CD4-positive, alpha-beta T cell treated with Interleukin-10 for 1 hour (primary cell): ENCODE measurements around the gene GNG3.
"Not testable (repeated sequence)": the region's sequence is repeated elsewhere in the genome, so short reads cannot be mapped to it uniquely, and the experiment has no call there.

ENCODE experiments used
- DNase-seq: peaks from one replicate; pipeline ENCODE4 v3.0.0-alpha.2; 2020

Gene GNG3

GRCh38 chr11:62688491-62688890 is 19.0 kb upstream of the GNG3 start:
- DNase-seq = no peak

- DNase-seq = no peak
Observed at GRCh38 chr11:62689421-62690183, 17.9 kb upstream of the GNG3 start, which contains the start of gene LRRN4CL. Gene LRRN4CL, minus strand, starts transcription at chr11:62689530. Its CDS starts 1,022 bp downstream, at chr11:62688508.

GRCh38 chr11:62693624-62694023 is 13.9 kb upstream of the GNG3 start:
- DNase-seq = not testable (repeated sequence)

GRCh38 chr11:62694455-62695167 is 12.9 kb upstream of the GNG3 start:
- DNase-seq = peak; percentile 84

GRCh38 chr11:62702246-62702645 is 5.2 kb upstream of the GNG3 start:
- no peak for DNase-seq

- not testable (repeated sequence) for DNase-seq
Observed at GRCh38 chr11:62703921-62704320, 3.6 kb upstream of the GNG3 start.

- no peak for DNase-seq
Observed at GRCh38 chr11:62705413-62705812, 2.1 kb upstream of the GNG3 start.

- DNase-seq = peak; percentile 94
Observed at GRCh38 chr11:62705880-62706849, 1.3 kb upstream of the GNG3 start.

- no peak for DNase-seq
Observed at GRCh38 chr11:62706850-62707247, 627 bp upstream of the GNG3 start.

GRCh38 chr11:62708392-62708791 is 916 bp downstream of the GNG3 start:
- DNase-seq = no peak

- DNase-seq = peak; percentile 59
Observed at GRCh38 chr11:62708793-62709192, 1.3 kb downstream of the GNG3 start.

- DNase-seq = peak; percentile 98
Observed at GRCh38 chr11:62709247-62710000, 1.9 kb downstream of the GNG3 start.

- DNase-seq = no peak
Observed at GRCh38 chr11:62710001-62710345, 2.5 kb downstream of the GNG3 start.

- no peak for DNase-seq
Observed at GRCh38 chr11:62712276-62712812, 4.9 kb downstream of the GNG3 start.

GRCh38 chr11:62712861-62713260 is 5.4 kb downstream of the GNG3 start:
- DNase-seq = no peak

GRCh38 chr11:62713343-62713742 is 5.9 kb downstream of the GNG3 start:
- no peak for DNase-seq

- no peak for DNase-seq
Observed at GRCh38 chr11:62715150-62716130, 8.0 kb downstream of the GNG3 start.

- DNase-seq = no peak
Observed at GRCh38 chr11:62716206-62716605, 8.7 kb downstream of the GNG3 start.

GRCh38 chr11:62716816-62717215 is 9.3 kb downstream of the GNG3 start:
- no peak for DNase-seq

GRCh38 chr11:62719302-62719978 is 12.0 kb downstream of the GNG3 start:
- no peak for DNase-seq
